ENCODE measurements around the gene FLII.
A peak's percentile ranks its signal among the peaks of the same experiment; 100 is the strongest.
"Not testable (repeated sequence)": the region's sequence is repeated elsewhere in the genome, so short reads cannot be mapped to it uniquely, and the experiment has no call there.

FLII gene

DNA sequence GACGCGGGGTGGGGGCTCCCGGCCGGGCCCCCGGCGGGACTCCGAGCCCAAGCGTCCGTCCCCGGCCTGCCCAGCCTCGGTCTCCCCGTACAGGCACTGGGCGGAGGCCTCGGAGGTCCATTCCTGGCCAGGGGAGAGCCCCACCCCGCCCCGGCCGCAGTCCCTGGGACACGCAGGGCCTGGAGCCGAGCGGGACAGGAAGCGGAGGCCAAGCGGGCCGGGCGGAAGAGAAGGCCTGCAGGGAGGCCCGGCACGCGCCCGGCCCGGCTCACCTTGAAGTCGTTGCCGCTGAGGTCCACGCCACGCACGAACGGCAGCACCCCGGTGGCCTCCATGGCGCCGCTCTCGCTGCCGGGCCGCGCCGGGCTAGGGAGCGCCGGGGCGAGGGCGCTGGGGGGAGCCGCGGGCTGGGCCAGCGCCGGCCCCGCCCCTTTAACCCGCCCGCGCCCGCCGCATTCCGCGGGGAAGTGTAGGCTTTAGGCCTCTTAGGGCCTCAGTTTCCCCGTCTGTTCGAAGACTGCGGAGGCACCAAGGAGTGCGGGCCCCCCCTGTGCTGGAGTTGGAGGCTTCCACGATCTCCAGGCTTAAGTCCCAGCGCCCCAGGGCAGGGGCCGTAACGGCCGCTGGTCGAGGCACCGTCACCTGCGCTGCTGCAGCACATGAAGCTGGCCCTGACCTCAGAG is at the start of gene FLII:
Gene FLII (minus strand): TSS at position 383 of the 683 bp plus-strand sequence. CDS start 48 bp downstream, at position 335.
- TF ChIP-seq, protein P1, sequence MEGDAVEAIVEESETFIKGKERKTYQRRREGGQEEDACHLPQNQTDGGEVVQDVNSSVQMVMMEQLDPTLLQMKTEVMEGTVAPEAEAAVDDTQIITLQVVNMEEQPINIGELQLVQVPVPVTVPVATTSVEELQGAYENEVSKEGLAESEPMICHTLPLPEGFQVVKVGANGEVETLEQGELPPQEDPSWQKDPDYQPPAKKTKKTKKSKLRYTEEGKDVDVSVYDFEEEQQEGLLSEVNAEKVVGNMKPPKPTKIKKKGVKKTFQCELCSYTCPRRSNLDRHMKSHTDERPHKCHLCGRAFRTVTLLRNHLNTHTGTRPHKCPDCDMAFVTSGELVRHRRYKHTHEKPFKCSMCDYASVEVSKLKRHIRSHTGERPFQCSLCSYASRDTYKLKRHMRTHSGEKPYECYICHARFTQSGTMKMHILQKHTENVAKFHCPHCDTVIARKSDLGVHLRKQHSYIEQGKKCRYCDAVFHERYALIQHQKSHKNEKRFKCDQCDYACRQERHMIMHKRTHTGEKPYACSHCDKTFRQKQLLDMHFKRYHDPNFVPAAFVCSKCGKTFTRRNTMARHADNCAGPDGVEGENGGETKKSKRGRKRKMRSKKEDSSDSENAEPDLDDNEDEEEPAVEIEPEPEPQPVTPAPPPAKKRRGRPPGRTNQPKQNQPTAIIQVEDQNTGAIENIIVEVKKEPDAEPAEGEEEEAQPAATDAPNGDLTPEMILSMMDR (IDR thresholded peaks at IDR 0.05; ENCODE audit: low read depth, low read length), result no peak
- peak within 1 kb of the TSS; percentile 79 for H3K4me3 ChIP-seq (ENCODE audit: low read depth, low read length)
- in situ Hi-C loops (cut with HindIII; ENCODE audit: low sequenced_read_pairs), result no loop called here
- DNase-seq (ENCODE audit: low read depth, low spot score), result no peak

DNA sequence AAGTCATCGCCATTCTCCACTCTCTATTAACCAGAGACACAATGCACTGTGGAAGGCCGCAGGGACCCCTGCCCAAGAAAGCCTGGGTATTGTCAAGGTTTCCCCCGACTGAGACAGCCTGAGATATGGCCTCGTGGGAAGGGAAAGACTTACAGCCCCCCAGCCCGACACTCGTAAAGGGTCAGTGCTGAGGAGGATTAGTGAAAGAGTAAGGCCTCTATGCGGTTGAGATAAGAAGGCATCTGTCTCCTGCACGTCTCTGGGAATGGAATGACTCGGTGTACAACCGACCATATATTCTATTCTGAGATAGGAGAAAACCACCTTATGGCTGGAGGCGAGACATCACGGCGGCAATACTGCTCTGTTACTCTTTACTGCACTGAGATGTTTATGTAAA is 44.7 kb upstream of the FLII start:
- in situ Hi-C loops (cut with HindIII; ENCODE audit: low sequenced_read_pairs); DNase-seq (ENCODE audit: low read depth, low spot score); H3K4me3 ChIP-seq (ENCODE audit: low read depth, low read length): not testable (repeated sequence)

DNA sequence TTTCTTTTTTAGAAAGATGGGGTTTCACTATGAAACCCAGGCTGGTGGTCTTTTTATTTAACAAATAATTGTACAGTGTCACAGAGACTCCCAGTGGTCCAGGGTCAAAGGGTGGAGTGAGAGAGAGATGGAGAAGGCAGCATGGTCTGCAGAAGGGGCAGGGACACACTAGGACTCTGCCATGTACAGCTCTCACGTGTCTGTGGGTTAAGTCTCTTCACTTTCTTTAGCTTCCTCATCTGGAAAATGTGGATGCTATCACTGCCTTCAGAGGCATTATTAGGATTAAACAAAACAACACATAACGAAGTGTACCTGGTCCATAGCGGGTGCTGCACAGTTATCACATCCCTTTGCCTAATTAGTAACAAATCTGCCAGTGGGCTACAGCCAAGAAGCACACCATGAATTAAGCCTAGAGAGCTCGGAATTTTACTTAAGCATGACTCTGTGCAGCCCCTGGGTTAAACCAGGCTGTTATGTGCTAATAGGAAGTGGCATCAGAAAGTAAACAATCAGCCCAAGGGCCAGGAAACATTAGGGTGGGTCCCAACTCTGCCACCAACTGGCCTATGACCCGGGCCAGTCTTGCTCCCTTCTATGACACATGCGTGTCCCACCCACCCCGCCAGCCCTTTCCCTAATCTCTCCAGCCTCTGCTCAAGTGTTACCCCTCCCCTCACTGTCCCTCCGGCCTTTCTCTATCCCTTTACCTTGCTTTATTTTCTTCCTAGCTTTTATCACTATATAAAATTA is 42.4 kb upstream of the FLII start:
- TF ChIP-seq, protein P1 (IDR thresholded peaks at IDR 0.05; ENCODE audit: low read depth, low read length), result no peak
- DNase-seq (ENCODE audit: low read depth, low spot score), result no peak
- in situ Hi-C loops (cut with HindIII; ENCODE audit: low sequenced_read_pairs), result no loop called here
- H3K4me3 ChIP-seq (ENCODE audit: low read depth, low read length), result no peak overlapping the region

DNA sequence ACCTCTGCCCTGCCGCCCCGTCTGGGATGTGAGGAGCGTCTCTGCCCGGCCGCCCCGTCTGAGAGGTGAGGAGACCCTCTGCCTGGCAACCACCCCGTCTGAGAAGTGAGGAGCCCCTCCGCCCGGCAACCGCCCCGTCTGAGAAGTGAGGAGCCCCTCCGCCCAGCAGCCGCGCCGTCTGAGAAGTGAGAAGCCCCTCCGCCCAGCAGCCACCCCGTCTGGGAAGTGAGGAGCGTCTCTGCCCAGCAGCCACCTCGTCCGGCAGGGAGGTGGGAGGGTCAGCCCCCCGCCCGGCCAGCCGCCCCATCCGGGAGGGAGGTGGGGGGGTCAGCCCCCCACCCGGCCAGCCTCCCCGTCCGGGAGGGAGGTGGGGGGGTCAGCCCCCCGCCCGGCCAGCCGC is 39.5 kb upstream of the FLII start:
- H3K4me3 ChIP-seq (ENCODE audit: low read depth, low read length); DNase-seq (ENCODE audit: low read depth, low spot score); in situ Hi-C loops (cut with HindIII; ENCODE audit: low sequenced_read_pairs): not testable (repeated sequence)

DNA sequence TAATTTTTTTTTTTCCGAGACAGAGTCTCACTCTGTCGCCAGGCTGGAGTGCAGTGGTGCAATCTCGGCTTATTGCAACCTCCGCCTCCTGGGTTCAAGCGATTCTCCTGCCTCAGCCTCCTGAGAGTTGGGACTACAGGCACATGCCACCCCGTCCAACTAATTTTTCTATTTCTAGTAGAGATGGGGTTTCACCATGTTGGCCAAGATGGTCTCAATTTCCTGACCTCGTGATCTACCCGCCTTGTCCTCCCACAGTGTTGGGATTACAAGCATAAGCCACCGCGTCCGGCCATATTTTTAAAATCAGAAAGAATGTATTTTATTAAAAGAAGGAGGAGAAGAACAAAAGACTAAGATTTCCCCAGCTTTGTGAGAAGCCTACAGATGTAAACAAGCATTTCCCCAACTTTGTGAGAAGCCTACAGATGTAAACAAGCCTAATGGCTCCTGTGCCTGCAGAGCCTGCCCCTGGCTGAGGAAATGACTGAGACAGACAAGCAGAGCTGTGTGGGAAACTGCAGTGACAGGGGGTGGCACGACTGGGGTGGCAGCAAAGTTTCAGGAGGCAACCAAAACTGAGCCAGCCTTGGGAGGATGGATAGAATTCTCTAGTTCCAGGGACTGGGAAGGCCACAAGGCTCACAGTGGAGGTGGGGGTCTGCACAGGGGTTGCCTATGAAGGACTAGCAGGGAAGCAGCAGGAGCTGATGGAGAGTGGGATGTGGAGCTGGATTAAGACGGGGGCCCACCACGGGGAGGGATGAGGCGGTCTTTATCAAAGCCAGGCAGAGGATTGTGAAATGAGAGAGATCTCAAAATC is 33.4 kb upstream of the FLII start:
- in situ Hi-C loops (cut with HindIII; ENCODE audit: low sequenced_read_pairs), result no loop called here
- no peak overlapping the region for H3K4me3 ChIP-seq (ENCODE audit: low read depth, low read length)
- DNase-seq (ENCODE audit: low read depth, low spot score), result no peak
- TF ChIP-seq, protein P1 (IDR thresholded peaks at IDR 0.05; ENCODE audit: low read depth, low read length), result no peak

DNA sequence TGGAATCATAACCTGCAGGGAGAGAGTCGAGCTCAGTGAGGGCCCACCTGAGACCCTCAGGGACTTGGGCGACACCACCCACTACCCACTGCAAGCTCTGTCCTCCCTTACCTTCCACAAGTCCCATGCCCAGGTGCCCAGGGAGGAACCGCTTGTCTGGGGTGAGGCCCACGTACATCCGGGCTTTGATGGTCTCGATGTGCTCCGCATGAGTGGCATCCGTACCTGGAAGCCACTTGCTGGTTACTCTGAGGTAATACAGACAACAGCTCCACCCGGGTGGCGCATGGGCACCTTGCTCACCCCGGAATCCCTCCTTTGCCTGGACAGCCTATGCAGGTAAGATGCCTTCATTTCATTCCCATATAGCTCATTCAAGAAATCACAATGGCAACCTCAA is 26.8 kb upstream of the FLII start:
- no peak overlapping the region for H3K4me3 ChIP-seq (ENCODE audit: low read depth, low read length)
- DNase-seq (ENCODE audit: low read depth, low spot score), result no peak
- TF ChIP-seq, protein P1 (IDR thresholded peaks at IDR 0.05; ENCODE audit: low read depth, low read length), result no peak
- in situ Hi-C loops (cut with HindIII; ENCODE audit: low sequenced_read_pairs), result no loop called here

DNA sequence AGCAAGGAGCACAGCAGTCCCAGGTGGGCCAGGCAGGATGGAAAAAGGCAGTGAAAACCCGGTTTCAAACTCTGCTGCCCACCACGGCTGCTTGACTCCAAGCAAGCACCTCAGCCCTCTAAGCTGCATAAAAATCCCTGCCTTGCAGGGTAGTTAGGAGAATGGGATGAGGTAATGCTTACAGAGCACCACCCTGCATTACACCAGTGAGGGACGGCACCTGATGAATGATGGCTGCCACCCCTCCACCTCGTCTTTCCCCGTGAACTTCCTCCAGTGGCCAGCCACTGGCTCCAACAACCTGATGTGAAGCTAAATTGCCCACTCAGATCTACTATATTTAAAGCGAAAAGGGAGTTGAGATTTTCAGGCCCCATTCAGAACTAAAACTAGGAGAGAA is 23.2 kb upstream of the FLII start:
- no peak overlapping the region for H3K4me3 ChIP-seq (ENCODE audit: low read depth, low read length)
- no peak for DNase-seq (ENCODE audit: low read depth, low spot score)
- TF ChIP-seq, protein P1 (IDR thresholded peaks at IDR 0.05; ENCODE audit: low read depth, low read length), result no peak
- in situ Hi-C loops (cut with HindIII; ENCODE audit: low sequenced_read_pairs), result no loop called here
